Measurements from ENCODE around the gene PPM1M. TPM values are rescaled to one million over a fixed set of nuclear protein-coding genes. Genes with fewer than 3 reads are reported as not detected.
"Not testable (repeated sequence)": the region's sequence is repeated elsewhere in the genome, so short reads cannot be mapped to it uniquely, and the experiment has no call there.

The PPM1M gene
- total and polyA plus RNA-seq, 8 donors, result 7.9 to 44.9 (median 15.8) TPM

- no peak for DNase-seq
- Histone ChIP-seq H3K36me3 (peaks cover 14 to 42% (median 39%) of the 10 kb centered on the region in 4 donors), H3K4me1 (peaks cover 58 to 95% (median 74%) of the 10 kb centered on the region in 4 donors), H3K27ac (peak overlapping the region in 3 of 5 donors; percentile 27 to 64 (median 46)), H3K27me3 (no peaks in the 10 kb centered on the region), H3K9me3 (no peaks in the 10 kb centered on the region), H3K4me3 (no peak overlapping the region)
- 51 to 85% (median 68%) methylated on average over 3 of the region's 3 CpGs for WGBS, 5 donors
- intact Hi-C loops (cut with DNase I; ENCODE audit: low total_unique reads), result no loop called here
- no peak for TF ChIP-seq POLR2AphosphoS5 (IDR thresholded peaks at IDR 0.05)
- no peak for TF ChIP-seq POLR2A (IDR thresholded peaks at IDR 0.05)
- TF ChIP-seq CTCF (IDR thresholded peaks at IDR 0.05), result no peak
- no peak for TF ChIP-seq EP300 (IDR thresholded peaks at IDR 0.05)
Observed at GRCh38 chr3:52272831-52273230, 27.3 kb downstream of the PPM1M start.

- H3K9me3 ChIP-seq; H3K27me3 ChIP-seq; DNase-seq; intact Hi-C loops (cut with DNase I; ENCODE audit: low total_unique reads): not testable (repeated sequence)
- peaks cover 0 to 24% (median 19%) of the 10 kb centered on the region in 4 donors for H3K36me3 ChIP-seq
- H3K4me1 ChIP-seq, result peaks cover 64 to 85% (median 75%) of the 10 kb centered on the region in 4 donors
- peak overlapping the region in 1 of 4 donors; percentile 93 for H3K4me3 ChIP-seq
- H3K27ac ChIP-seq, result peak overlapping the region in 4 of 5 donors; percentile 97 to 98 (median 98)
- 83 to 92% (median 90%) methylated on average over 18 of the region's 18 CpGs for WGBS, 5 donors
Observed at GRCh38 chr3:52274781-52275180, 29.2 kb downstream of the PPM1M start.

- H3K27ac ChIP-seq, result peak overlapping the region; percentile 97 to 99 (median 98)
- intact Hi-C loops (cut with DNase I; ENCODE audit: low total_unique reads), result no loop called here
- TF ChIP-seq POLR2AphosphoS5 (IDR thresholded peaks at IDR 0.05) (peak in 2 of 3 donors; percentile 73 to 75), POLR2A (IDR thresholded peaks at IDR 0.05) (no peak)
- H3K27me3 ChIP-seq, result no peaks in the 10 kb centered on the region
- no peaks in the 10 kb centered on the region for H3K9me3 ChIP-seq
- peaks cover 4 to 23% (median 16%) of the 10 kb centered on the region in 4 donors for H3K36me3 ChIP-seq
- peaks cover 44 to 73% (median 64%) of the 10 kb centered on the region in 4 donors for H3K4me1 ChIP-seq
- peak; percentile 77 to 92 for DNase-seq
- 0 to 1% (median 1%) methylated on average over 27 to 28 of the region's 28 CpGs for WGBS, 5 donors
- peak overlapping the region; percentile 69 to 93 (median 82) for H3K4me3 ChIP-seq
Observed at GRCh38 chr3:52277071-52277964, 31.8 kb downstream of the PPM1M start.

- Histone ChIP-seq H3K9me3 (no peaks in the 10 kb centered on the region), H3K36me3 (peaks cover 7 to 24% (median 15%) of the 10 kb centered on the region in 4 donors), H3K4me1 (peaks cover 41 to 73% (median 59%) of the 10 kb centered on the region in 4 donors), H3K27me3 (no peaks in the 10 kb centered on the region), H3K27ac (peak overlapping the region; percentile 97 to 99 (median 98)), H3K4me3 (peak overlapping the region; percentile 69 to 93 (median 82))
- 0% methylated on average over 34 to 54 of the region's 54 CpGs for WGBS, 5 donors
- intact Hi-C loops (cut with DNase I; ENCODE audit: low total_unique reads), result no loop called here
- peak in 4 of 7 experiments; percentile 11 to 31 (median 24) for TF ChIP-seq CTCF (IDR thresholded peaks at IDR 0.05)
- no peak for TF ChIP-seq POLR2AphosphoS5 (IDR thresholded peaks at IDR 0.05)
- TF ChIP-seq POLR2A (IDR thresholded peaks at IDR 0.05), result no peak
- TF ChIP-seq EP300 (IDR thresholded peaks at IDR 0.05), result no peak
- DNase-seq, result peak in 1 of 2 donors; percentile 84
Observed at GRCh38 chr3:52277972-52278509, 32.5 kb downstream of the PPM1M start.

- no peaks in the 10 kb centered on the region for H3K27me3 ChIP-seq
- TF ChIP-seq POLR2AphosphoS5 (IDR thresholded peaks at IDR 0.05) (peak; percentile 93 to 97 (median 94)), CTCF (IDR thresholded peaks at IDR 0.05) (peak in 3 of 7 experiments; percentile 8 to 44 (median 27)), POLR2A (IDR thresholded peaks at IDR 0.05) (peak in 2 of 4 donors; percentile 35 to 59), EP300 (IDR thresholded peaks at IDR 0.05) (no peak)
- H3K4me3 ChIP-seq, result peak within 1 kb of the TSS; percentile 69 to 93 (median 82)
- peaks cover 37 to 69% (median 53%) of the 10 kb centered on the region in 4 donors for H3K4me1 ChIP-seq
- DNase-seq, result peak; percentile 99
- H3K36me3 ChIP-seq, result peaks cover 7 to 19% (median 13%) of the 10 kb centered on the region in 4 donors
- 0 to 1% (median 0%) methylated on average over 24 to 58 of the region's 58 CpGs for WGBS, 5 donors
- no peaks in the 10 kb centered on the region for H3K9me3 ChIP-seq
- intact Hi-C loops (cut with DNase I; ENCODE audit: low total_unique reads), result no loop called here
- peak within 1 kb of the TSS; percentile 97 to 99 (median 98) for H3K27ac ChIP-seq
Observed at GRCh38 chr3:52278510-52279069, 33.0 kb downstream of the PPM1M start, which contains the start of gene WDR82. Gene WDR82, minus strand, starts transcription at chr3:52278649. Its CDS starts 288 bp downstream, at chr3:52278361.

Data from stomach (tissue), 9 donors.